ENCODE results near the gene MED20. TPM values are rescaled to one million over a fixed set of nuclear protein-coding genes. Genes with fewer than 3 reads are reported as not detected.

The MED20 gene
- total RNA-seq, 4 donors from 2014 or later, result 6.9 to 18.7 (median 15.0) TPM

- WGBS, 2 donors, result 70 to 80% methylated on average over 7 of the region's 7 CpGs
- H3K27me3 ChIP-seq, result no peaks in the 10 kb centered on the region
- H3K9me3 ChIP-seq, result no peaks in the 10 kb centered on the region
- no peak overlapping the region for H3K4me3 ChIP-seq
- TF ChIP-seq CTCF (IDR thresholded peaks at IDR 0.05) (no peak), POLR2A (IDR thresholded peaks at IDR 0.05) (no peak)
- H3K4me1 ChIP-seq, result peaks cover 33 to 41% (median 36%) of the 10 kb centered on the region in 3 donors
- H3K27ac ChIP-seq, result no peak overlapping the region
- H3K36me3 ChIP-seq, result peaks cover 20 to 80% (median 42%) of the 10 kb centered on the region in 3 donors
- intact Hi-C loops (cut with DNase I), result loop anchor here (5.0 kb wide), 1 partner anchor 108 kb away; no protein-coding TSS in a partner anchor
- no peak for DNase-seq
Measured at GRCh38 chr6:41934278-41935192, 13.6 kb upstream of the MED20 start.

DNA sequence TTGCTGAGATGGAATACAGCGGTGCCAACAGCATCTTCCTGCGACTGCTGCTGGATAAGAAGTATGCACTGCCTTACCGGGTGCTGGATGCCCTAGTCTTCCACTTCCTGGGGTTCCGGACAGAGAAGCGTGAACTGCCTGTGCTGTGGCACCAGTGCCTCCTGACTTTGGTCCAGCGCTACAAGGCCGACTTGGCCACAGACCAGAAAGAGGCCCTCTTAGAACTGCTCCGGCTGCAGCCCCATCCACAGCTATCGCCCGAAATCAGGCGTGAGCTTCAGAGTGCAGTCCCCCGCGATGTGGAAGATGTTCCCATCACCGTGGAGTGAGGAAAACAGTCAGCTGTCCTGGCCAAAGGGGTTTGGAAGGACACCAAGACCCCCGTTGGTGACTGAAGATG lies 11.4 kb upstream of the MED20 start:
- Histone ChIP-seq H3K4me3 (no peak overlapping the region), H3K4me1 (peaks cover 14 to 20% (median 17%) of the 10 kb centered on the region in 3 donors), H3K27ac (no peak overlapping the region), H3K9me3 (no peaks in the 10 kb centered on the region), H3K27me3 (no peaks in the 10 kb centered on the region), H3K36me3 (peaks cover 29 to 100% (median 57%) of the 10 kb centered on the region in 3 donors)
- no peak for TF ChIP-seq POLR2A (IDR thresholded peaks at IDR 0.05)
- TF ChIP-seq CTCF (IDR thresholded peaks at IDR 0.05), result no peak
- 95 to 96% methylated on average over 4 to 11 of the region's 15 CpGs for WGBS, 2 donors
- intact Hi-C loops (cut with DNase I), result no loop called here
- no peak for DNase-seq

DNA sequence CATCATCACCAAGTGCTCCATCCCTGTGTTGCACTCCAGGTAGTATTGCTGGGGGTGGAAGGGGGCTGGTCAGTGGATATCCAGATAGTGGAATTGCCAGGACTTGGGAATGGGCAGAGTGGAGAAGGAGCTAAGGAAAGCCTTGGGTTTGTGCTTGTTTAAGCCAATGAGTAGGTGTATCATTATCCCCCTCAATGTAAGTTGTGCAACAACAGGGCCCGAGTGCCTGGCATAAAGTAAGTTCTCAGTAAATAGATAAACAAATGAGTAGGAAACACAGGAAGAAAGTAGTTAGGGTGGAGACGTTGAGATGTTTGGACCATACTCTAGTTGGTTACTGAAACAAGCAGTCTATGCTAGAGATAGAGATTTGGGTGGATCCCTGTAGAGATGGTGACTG lies 10.9 kb upstream of the MED20 start:
- no peak for DNase-seq
- peaks cover 10 to 14% (median 12%) of the 10 kb centered on the region in 3 donors for H3K4me1 ChIP-seq
- peaks cover 29 to 100% (median 61%) of the 10 kb centered on the region in 3 donors for H3K36me3 ChIP-seq
- H3K4me3 ChIP-seq, result no peak overlapping the region
- H3K27me3 ChIP-seq, result no peaks in the 10 kb centered on the region
- WGBS, 2 donors, result 47 to 61% methylated on average over 2 of the region's 2 CpGs
- no peak for TF ChIP-seq CTCF (IDR thresholded peaks at IDR 0.05)
- no peak for TF ChIP-seq POLR2A (IDR thresholded peaks at IDR 0.05)
- H3K27ac ChIP-seq, result no peak overlapping the region
- intact Hi-C loops (cut with DNase I), result no loop called here
- H3K9me3 ChIP-seq, result no peaks in the 10 kb centered on the region

DNA sequence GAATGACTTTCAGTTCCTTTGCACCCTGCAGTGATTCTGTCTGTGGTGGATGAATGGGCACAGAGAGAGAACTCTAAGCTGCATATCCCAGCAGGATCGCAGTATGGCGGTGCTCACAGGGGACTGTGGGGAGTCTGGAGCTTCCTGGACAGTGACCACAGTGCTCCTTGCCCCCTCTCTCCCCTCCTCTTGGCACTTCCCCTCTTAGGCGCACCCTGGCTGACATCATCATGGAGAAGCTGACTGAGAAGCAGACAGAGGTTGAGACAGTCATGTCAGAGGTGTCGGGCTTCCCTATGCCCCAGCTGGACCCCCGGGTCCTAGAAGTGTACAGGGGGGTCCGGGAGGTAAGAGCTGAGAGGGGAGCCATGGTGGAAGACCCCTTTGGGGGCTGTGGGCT lies 9.0 kb upstream of the MED20 start:
- intact Hi-C loops (cut with DNase I), result loop anchor here (10.0 kb wide), 1 partner anchor 135 kb away; no protein-coding TSS in a partner anchor
- DNase-seq, result no peak
- Histone ChIP-seq H3K27ac (no peak overlapping the region), H3K9me3 (no peaks in the 10 kb centered on the region), H3K4me1 (no peaks in the 10 kb centered on the region), H3K36me3 (peaks cover 29 to 91% (median 51%) of the 10 kb centered on the region in 3 donors), H3K4me3 (no peak overlapping the region), H3K27me3 (no peaks in the 10 kb centered on the region)
- no peak for TF ChIP-seq CTCF (IDR thresholded peaks at IDR 0.05)
- no peak for TF ChIP-seq POLR2A (IDR thresholded peaks at IDR 0.05)
- 84 to 92% methylated on average over 3 to 5 of the region's 6 CpGs for WGBS, 2 donors

- intact Hi-C loops (cut with DNase I), result loop anchor here (10.0 kb wide), 1 partner anchor 132 kb away; no protein-coding TSS in a partner anchor
- no peak for TF ChIP-seq POLR2A (IDR thresholded peaks at IDR 0.05)
- TF ChIP-seq CTCF (IDR thresholded peaks at IDR 0.05), result no peak
- Histone ChIP-seq H3K27me3 (no peaks in the 10 kb centered on the region), H3K4me1 (peaks cover 7 to 25% (median 10%) of the 10 kb centered on the region in 3 donors), H3K36me3 (peaks cover 19 to 78% (median 42%) of the 10 kb centered on the region in 3 donors), H3K9me3 (no peaks in the 10 kb centered on the region), H3K27ac (no peak overlapping the region), H3K4me3 (no peak overlapping the region)
- whole genome bisulfite sequencing, 2 donors, result 93 to 97% methylated on average over 2 to 6 of the region's 6 CpGs
- no peak for DNase-seq
Measured at GRCh38 chr6:41927253-41927652, 6.3 kb upstream of the MED20 start.

Data from esophagus squamous epithelium (tissue), 5 donors.